GM23338 (cell line): ENCODE data around the gene PDGFC. TPM values are rescaled to one million over a fixed set of nuclear protein-coding genes. Genes with fewer than 3 reads are reported as not detected.

ENCODE experiments used
- ATAC-seq: fragments of 200-7000 bp; cut with Tn5 transposase; 3 replicates; pipeline ENCODE4 v1.9.1; 2020
- DNase-seq: peaks from one replicate; pipeline ENCODE4 v3.0.0-alpha.2; 2015; ENCODE audit warnings: low spot score
- H2AFZ ChIP-seq: fragments of 200-600 bp; sonication (generic); 2 replicates; pipeline ENCODE4 v1.8.0; 2016; ENCODE audit warnings: antibody characterized with exemption, mild to moderate bottlenecking, moderate library complexity
- H3F3A ChIP-seq: fragments of 200-600 bp; sonication (generic); replicated peaks from 2 replicates; pipeline ENCODE4 v1.8.0; 2017; ENCODE audit warnings: antibody characterized with exemption, mixed run types, low read depth
- H3K27ac ChIP-seq: fragments of 200-600 bp; sonication (generic); 2 replicates; pipeline ENCODE4 v1.6.1; 2016; ENCODE audit warnings: low read depth
- H3K27me3 ChIP-seq: fragments of 200-600 bp; sonication (generic); 2 replicates; pipeline ENCODE4 v1.8.0; 2016; ENCODE audit warnings: mild to moderate bottlenecking, mixed run types, moderate library complexity; ENCODE audit not compliant: insufficient read depth
- H3K36me3 ChIP-seq: fragments of 200-600 bp; sonication (generic); 2 replicates; pipeline ENCODE4 v1.8.0; 2016; ENCODE audit warnings: mild to moderate bottlenecking; ENCODE audit not compliant: insufficient read depth
- H3K4me1 ChIP-seq: fragments of 200-600 bp; sonication (generic); 2 replicates; pipeline ENCODE4 v1.8.0; 2016; ENCODE audit warnings: mild to moderate bottlenecking, moderate library complexity; ENCODE audit not compliant: insufficient read depth
- H3K4me2 ChIP-seq: fragments of 200-600 bp; sonication (generic); 2 replicates; pipeline ENCODE4 v1.7.1; 2017; ENCODE audit warnings: mixed run types
- H3K4me3 ChIP-seq: fragments of 200-600 bp; sonication (generic); 2 replicates; pipeline ENCODE4 v1.6.1; 2016; ENCODE audit warnings: mixed run types
- H3K79me2 ChIP-seq: fragments of 200-600 bp; sonication (generic); replicated peaks from 2 replicates; pipeline ENCODE4 v1.8.0; 2017; ENCODE audit warnings: mild to moderate bottlenecking; ENCODE audit not compliant: insufficient read depth
- H3K9me2 ChIP-seq: fragments of 200-600 bp; sonication (generic); 2 replicates; pipeline ENCODE4 v1.8.0; 2017; ENCODE audit not compliant: insufficient read depth
- H4K20me1 ChIP-seq: fragments of 200-600 bp; sonication (generic); replicated peaks from 2 replicates; pipeline ENCODE4 v1.8.0; 2017; ENCODE audit warnings: mild to moderate bottlenecking; ENCODE audit not compliant: insufficient read depth
- H3K27ac Mint-ChIP-seq: 2 replicates; pipeline ENCODE4 v1.8.0; 2020; ENCODE audit warnings: inconsistent platforms, mild to moderate bottlenecking, moderate library complexity, mixed read lengths
- H3K27me3 Mint-ChIP-seq: 3 replicates; pipeline ENCODE4 v1.8.0; 2022; ENCODE audit warnings: low read depth, mild to moderate bottlenecking, moderate library complexity, mixed read lengths, inconsistent platforms; ENCODE audit not compliant: insufficient read depth, poor library complexity
- H3K36me3 Mint-ChIP-seq: 3 replicates; pipeline ENCODE4 v1.8.0; 2021; ENCODE audit warnings: low read depth, mild to moderate bottlenecking, inconsistent platforms, moderate library complexity, mixed read lengths
- H3K4me1 Mint-ChIP-seq: 3 replicates; pipeline ENCODE4 v1.8.0; 2020; ENCODE audit warnings: mild to moderate bottlenecking, inconsistent platforms, mixed read lengths
- H3K4me3 Mint-ChIP-seq: 3 replicates; pipeline ENCODE4 v1.8.0; 2021; ENCODE audit warnings: moderate library complexity, mild to moderate bottlenecking, inconsistent platforms, mixed read lengths
- H3K9me3 Mint-ChIP-seq: 3 replicates; pipeline ENCODE4 v1.8.0; 2020; ENCODE audit warnings: moderate library complexity, mild to moderate bottlenecking, inconsistent platforms, mixed read lengths
- CREB1 ChIP-seq: fragments of 250-450 bp; sonication (Bioruptor Pico); IDR thresholded peaks from 2 replicates; pipeline ENCODE4 v1.5.0; 2020; ENCODE audit warnings: low read depth, mild to moderate bottlenecking, moderate library complexity
- CTCF ChIP-seq, 2 experiments: fragments of 200-600 bp in 1 of 2; sonication (generic) in 1 of 2; conservative IDR thresholded peaks; 2 replicates each; pipeline versions ENCODE4 v1.5.1 to v1.6.1; 2016 to 2017; ENCODE audit warnings: antibody characterized with exemption in 2 of 2, low read depth in 2 of 2, mild to moderate bottlenecking in 2 of 2, moderate library complexity in 1 of 2
- ETS1 ChIP-seq: IDR thresholded peaks from 2 replicates; pipeline ENCODE4 v1.6.1; 2016; ENCODE audit warnings: antibody characterized with exemption
- EZH2 ChIP-seq: fragments of 200-600 bp; sonication (generic); IDR thresholded peaks from one replicate; pipeline ENCODE4 v1.8.0; 2017; ENCODE audit warnings: antibody characterized with exemption, mild to moderate bottlenecking, low read depth; ENCODE audit not compliant: unreplicated experiment
- EZH2phosphoT487 ChIP-seq: fragments of 200-600 bp; sonication (generic); IDR thresholded peaks from one replicate; pipeline ENCODE4 v1.8.1; 2018; ENCODE audit warnings: antibody characterized with exemption; ENCODE audit not compliant: unreplicated experiment
- JUNB ChIP-seq: IDR thresholded peaks from one replicate; pipeline ENCODE4 v1.6.1; 2016; ENCODE audit warnings: antibody characterized with exemption; ENCODE audit not compliant: unreplicated experiment
- NANOG ChIP-seq: IDR thresholded peaks from 2 replicates; pipeline ENCODE4 v1.6.1; 2016; ENCODE audit warnings: antibody characterized with exemption, borderline replicate concordance
- POLR2AphosphoS5 ChIP-seq: IDR thresholded peaks from 2 replicates; pipeline ENCODE4 v1.6.1; 2016; ENCODE audit warnings: antibody characterized with exemption, low read depth
- REST ChIP-seq: IDR thresholded peaks from one replicate; pipeline ENCODE4 v1.6.1; 2018; ENCODE audit warnings: antibody characterized with exemption; ENCODE audit not compliant: unreplicated experiment
- STAT1 ChIP-seq: IDR thresholded peaks from one replicate; pipeline ENCODE4 v1.6.1; 2016; ENCODE audit warnings: antibody characterized with exemption; ENCODE audit not compliant: unreplicated experiment
- ZNF114 ChIP-seq: fragments of 250-450 bp; sonication (Bioruptor Pico); IDR thresholded peaks from 2 replicates; pipeline ENCODE4 v1.5.0; 2020; ENCODE audit warnings: mild to moderate bottlenecking, moderate library complexity
- ZNF331 ChIP-seq: fragments of 250-450 bp; sonication (Bioruptor Pico); IDR thresholded peaks from 2 replicates; pipeline ENCODE4 v1.5.0; 2020; ENCODE audit warnings: low read depth, mild to moderate bottlenecking, moderate library complexity
- ZNF462 ChIP-seq: fragments of 250-450 bp; sonication (Bioruptor Pico); IDR thresholded peaks from 2 replicates; pipeline ENCODE4 v1.5.0; 2020; ENCODE audit warnings: mild to moderate bottlenecking, moderate library complexity
- polyA plus RNA-seq: library from polyadenylated mRNA; unstranded; fragments of >200 nt; fragmentation: Nextera tagmentation; extraction: Ambion mirVana; gene quantifications from 2 replicates; pipeline ENCODE4 v1.2.1, GENCODE V29; 2016
- total RNA-seq: library from RNA; depleted of rRNA; stranded (reverse); fragments of >200 nt; shearing (Covaris generic); gene quantifications from 2 replicates; pipeline ENCODE4 v1.2.3, GENCODE V29; 2014

The PDGFC gene
- total and polyA plus RNA-seq, 2 experiments from 2014 or later = 1.3 to 3.4 TPM

GRCh38 chr4:156969911-156970310 is 1.7 kb downstream of the PDGFC start:
- peak overlapping the region; percentile 90 for H3K4me2 ChIP-seq
- H3K27ac ChIP-seq = no peak overlapping the region
- peaks cover 4% of the 10 kb centered on the region; the same call in 1 of the 2 replicates for H3K79me2 ChIP-seq
- peak overlapping the region; percentile 84; the same call in 1 of the 2 replicates for H2AFZ ChIP-seq
- ATAC-seq = no peak
- Mint-ChIP-seq H3K27me3 (peaks cover 15% of the 10 kb centered on the region), H3K4me1 (peaks cover 23% of the 10 kb centered on the region), H3K36me3 (no peaks in the 10 kb centered on the region), H3K4me3 (peak overlapping the region; percentile 84), H3K27ac (no peak overlapping the region), H3K9me3 (no peaks in the 10 kb centered on the region)
- H3F3A ChIP-seq = peaks cover 11% of the 10 kb centered on the region; the same call in 1 of the 2 replicates
- no peak for DNase-seq
- no peaks in the 10 kb centered on the region for H3K36me3 ChIP-seq
- peaks cover 29% of the 10 kb centered on the region for H3K27me3 ChIP-seq
- peak overlapping the region; percentile 82 for H3K4me3 ChIP-seq
- H3K9me2 ChIP-seq = no peaks in the 10 kb centered on the region
- TF ChIP-seq JUNB (no peak), ETS1 (no peak), CREB1 (CRISPR knock-in tag) (no peak), CTCF (conservative IDR thresholded peaks at IDR 0.05; ENCODE audit: low read depth in 2 of 2) (no peak), EZH2 (no peak), POLR2AphosphoS5 (no peak), EZH2phosphoT487 (no peak), NANOG (no peak), STAT1 (no peak), ZNF462 (CRISPR knock-in tag) (no peak), ZNF331 (CRISPR knock-in tag) (no peak), ZNF114 (CRISPR knock-in tag) (no peak), REST (no peak)
- H4K20me1 ChIP-seq = no peaks in the 10 kb centered on the region
- H3K4me1 ChIP-seq = peaks cover 25% of the 10 kb centered on the region
